22Rv1 (cell line): ENCODE results near the gene SH3D19.
A peak's percentile ranks its signal among the peaks of the same experiment; 100 is the strongest.

Experiments
- H3K27ac ChIP-seq: fragments of 450-650 bp; 2 replicates; pipeline ENCODE4 v1.5.1; 2017
- CTCF ChIP-seq: fragments of 450-650 bp; IDR thresholded peaks from 2 replicates; pipeline ENCODE4 v1.5.1; 2017; ENCODE audit warnings: mild to moderate bottlenecking
- ZFX ChIP-seq: fragments of 450-650 bp; IDR thresholded peaks from 2 replicates; pipeline ENCODE4 v1.6.1; 2017; ENCODE audit warnings: antibody characterized with exemption, borderline replicate concordance

The SH3D19 gene

GRCh38 chr4:151319490-151319889 lies 5.9 kb downstream of the SH3D19 start:
- TF ChIP-seq CTCF (no peak), ZFX (no peak)
- no peak overlapping the region for H3K27ac ChIP-seq

GRCh38 chr4:151318307-151319006 lies 6.9 kb downstream of the SH3D19 start:
- H3K27ac ChIP-seq: no peak overlapping the region
- TF ChIP-seq CTCF: no peak
- no peak for TF ChIP-seq ZFX

- TF ChIP-seq ZFX: no peak
- no peak for TF ChIP-seq CTCF
- H3K27ac ChIP-seq: no peak overlapping the region
Observed at GRCh38 chr4:151316645-151317044, 8.8 kb downstream of the SH3D19 start.

- no peak for TF ChIP-seq CTCF
- no peak for TF ChIP-seq ZFX
- H3K27ac ChIP-seq: peak overlapping the region; percentile 57
Observed at GRCh38 chr4:151315212-151315886, 10.1 kb downstream of the SH3D19 start.

GRCh38 chr4:151314479-151314878 lies 10.9 kb downstream of the SH3D19 start:
- no peak for TF ChIP-seq CTCF
- TF ChIP-seq ZFX: no peak
- H3K27ac ChIP-seq: peak overlapping the region; percentile 57

- TF ChIP-seq ZFX (no peak), CTCF (no peak)
- H3K27ac ChIP-seq: no peak overlapping the region
Observed at GRCh38 chr4:151314010-151314355, 11.4 kb downstream of the SH3D19 start.

GRCh38 chr4:151313306-151314009 lies 11.9 kb downstream of the SH3D19 start:
- TF ChIP-seq CTCF (no peak), ZFX (no peak)
- H3K27ac ChIP-seq: no peak overlapping the region
